Measurements from ENCODE around the gene GON4L.
A peak's percentile ranks its signal among the peaks of the same experiment; 100 is the strongest.
"Not testable (repeated sequence)": the region's sequence is repeated elsewhere in the genome, so short reads cannot be mapped to it uniquely, and the experiment has no call there.

The GON4L gene

GRCh38 chr1:155812878-155813277, 44.1 kb downstream of the GON4L start:
- DNase-seq, result no peak

DNA sequence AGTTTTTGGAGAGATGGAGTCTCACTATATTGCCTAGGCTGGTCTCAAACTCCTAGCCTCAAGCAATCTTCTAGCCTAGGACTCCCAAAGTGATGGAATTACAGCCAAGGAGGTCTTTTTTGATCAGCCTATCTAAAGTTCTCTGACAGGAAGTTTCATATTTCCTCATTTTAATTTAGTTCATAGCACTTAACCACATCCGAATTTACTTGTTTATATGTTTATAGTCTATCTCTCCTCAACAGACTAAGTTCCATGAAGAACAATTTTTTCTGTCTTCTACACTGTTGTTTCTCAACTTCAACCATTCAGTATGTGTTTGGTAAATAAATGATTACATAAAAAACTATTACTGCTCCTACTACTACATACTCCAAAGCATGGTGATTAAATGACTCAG, 47.9 kb downstream of the GON4L start:
- peak in 2 of 4 experiments; percentile 13 to 17 for DNase-seq

DNA sequence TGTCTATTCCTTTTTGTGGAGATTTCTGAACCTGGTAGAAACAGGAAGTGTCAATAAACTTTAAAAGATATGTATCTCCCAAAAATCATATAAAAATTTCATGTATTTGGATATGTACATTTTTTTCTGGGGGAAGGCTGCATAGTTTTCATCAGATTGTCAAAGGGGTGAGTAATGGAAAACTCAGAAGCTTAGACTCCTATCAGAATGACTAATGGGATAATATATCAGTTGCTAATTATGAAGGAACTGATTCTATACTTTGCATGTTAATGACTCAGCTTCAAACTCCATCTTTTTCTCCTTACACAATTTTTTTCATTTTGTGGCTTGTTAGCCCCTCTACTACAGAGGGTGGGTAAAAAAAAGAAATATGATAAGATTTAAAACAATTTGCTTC, 55.9 kb downstream of the GON4L start:
- no peak for DNase-seq

DNA sequence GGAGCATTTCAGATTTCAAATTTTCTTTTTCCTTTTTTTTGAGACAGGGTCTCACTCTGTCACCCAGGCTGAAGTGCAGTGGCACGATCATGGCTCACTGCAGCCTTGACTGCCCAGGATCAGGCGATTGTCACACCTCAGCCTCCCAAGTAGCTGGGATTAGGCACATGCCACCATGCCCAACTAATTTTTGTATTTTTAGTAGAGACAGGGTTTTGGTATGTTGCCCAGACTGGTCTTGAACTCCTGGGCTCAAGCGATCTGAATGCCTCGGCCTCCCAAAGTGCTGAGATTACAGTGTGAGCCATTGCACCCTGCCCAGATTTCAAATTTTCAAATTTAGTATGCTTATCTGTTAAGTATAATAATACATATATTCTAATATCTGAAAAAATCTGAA, 61.4 kb downstream of the GON4L start:
- not testable (repeated sequence) for DNase-seq

DNA sequence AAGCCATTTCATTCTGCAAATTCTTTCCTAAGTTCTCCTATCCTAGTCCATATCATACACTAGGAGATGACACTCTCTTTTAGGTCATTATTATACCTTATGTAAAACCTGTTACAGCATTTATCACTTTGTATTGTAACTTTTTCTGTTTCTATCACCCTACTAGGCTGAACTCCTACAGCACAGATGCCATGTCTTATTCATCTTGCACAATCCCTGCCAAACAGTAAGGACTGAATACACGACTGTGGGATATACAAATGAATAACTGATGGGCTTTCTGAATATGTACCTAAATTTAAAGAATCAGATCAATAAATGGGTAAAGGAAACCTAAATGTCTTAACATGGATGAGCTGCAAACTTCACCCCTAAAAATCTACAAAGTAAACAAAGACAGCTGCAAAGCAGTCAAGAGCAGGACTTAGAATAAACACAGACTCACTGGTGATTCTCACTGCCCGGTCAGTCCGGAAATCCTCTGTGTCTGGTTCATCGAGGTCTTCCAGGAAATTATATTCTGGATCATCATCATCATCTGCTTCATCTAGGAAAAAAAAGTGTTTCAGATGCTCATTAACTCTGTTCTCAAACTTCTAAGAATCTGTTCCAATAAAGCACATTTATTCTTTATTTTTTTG, 62.3 kb downstream of the GON4L start:
- DNase-seq, result no peak

GRCh38 chr1:155793213-155793612, 63.8 kb downstream of the GON4L start:
- no peak for DNase-seq

DNA sequence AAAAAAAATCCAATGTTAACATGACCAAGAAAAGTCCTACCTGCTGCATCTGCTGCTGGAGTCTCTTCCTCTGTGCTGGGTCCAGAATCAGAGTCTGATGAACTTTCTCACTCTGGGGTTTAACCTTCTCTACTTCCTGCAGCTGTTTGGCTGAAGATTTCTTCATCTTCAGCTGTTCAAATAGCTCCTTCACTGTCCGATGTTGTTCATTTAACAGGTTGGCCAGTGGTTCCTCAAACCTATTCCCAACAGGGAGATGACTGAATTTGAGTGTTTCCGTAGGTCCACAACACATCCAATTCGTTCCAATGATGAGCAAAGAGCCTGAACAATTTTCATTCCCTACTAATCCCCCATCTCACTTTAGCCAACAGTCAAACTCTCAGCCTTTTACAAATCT, 79.4 kb downstream of the GON4L start:
- DNase-seq, result no peak

GRCh38 chr1:155776414-155776813, 80.6 kb downstream of the GON4L start:
- DNase-seq, result peak; percentile 5 to 62 (median 34)

- no peak for DNase-seq
These were observed 83.8 kb downstream of the GON4L start for GRCh38 chr1:155773221-155773620.

DNA sequence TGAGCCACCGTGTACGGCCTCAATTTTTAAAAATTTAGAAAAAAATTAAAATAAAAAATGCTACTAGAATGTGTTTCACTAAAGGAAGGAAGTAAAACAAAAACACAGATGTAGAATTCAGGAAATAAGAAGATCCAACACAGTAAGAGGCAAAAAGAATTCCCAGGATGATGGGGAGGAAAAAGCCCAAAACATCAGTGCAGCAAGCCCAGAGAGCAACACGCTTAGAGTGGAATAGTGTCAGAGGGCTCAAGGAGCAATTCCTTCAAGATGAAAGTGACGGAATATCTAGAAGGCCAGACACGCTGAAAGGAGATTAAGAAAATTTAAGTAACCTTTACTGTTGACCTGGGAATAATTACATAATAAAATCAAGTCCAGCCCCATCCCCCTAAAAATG, 87.8 kb downstream of the GON4L start:
- no peak for DNase-seq

- not testable (repeated sequence) for DNase-seq
These were observed 89.5 kb downstream of the GON4L start for GRCh38 chr1:155767399-155767989.

- peak in 3 of 4 experiments; percentile 17 to 22 (median 19) for DNase-seq
These were observed 93.0 kb downstream of the GON4L start for GRCh38 chr1:155763989-155764388.

DNA sequence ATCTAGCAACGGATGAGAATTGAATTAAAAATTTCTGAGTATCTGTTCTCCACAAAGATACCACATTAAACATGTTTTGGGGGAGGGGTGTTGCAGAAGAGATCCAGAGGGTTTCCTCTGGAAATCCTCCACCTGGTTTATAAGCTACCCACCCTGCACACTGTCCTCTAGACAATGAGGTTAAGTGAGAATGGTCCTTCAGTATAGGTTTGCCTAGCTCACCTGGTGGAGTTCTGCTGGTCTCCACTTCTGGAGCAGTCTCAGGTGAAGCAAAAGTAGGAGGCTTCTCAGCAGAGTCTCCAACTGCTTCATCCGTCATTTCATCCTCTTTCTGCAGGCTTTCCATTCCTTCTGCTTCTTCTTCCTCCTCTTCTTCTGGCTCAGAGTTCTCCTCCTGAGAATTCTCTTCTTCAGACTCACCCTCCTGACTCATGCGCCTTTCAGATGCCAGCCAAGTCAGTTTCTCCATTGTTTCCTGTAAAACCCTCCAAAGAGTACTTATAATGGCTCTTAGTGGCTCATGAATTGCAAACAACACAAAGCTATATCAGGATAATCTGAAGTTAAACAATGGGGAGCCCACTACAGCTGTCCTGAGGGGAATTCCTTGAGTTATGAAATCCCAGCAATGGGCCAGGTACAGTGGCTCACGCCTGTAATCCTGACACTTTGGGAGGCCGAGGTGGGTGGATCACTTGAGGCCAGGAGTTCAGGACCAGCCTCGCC, 93.8 kb downstream of the GON4L start:
- DNase-seq, result peak; percentile 28 to 74 (median 62)

GRCh38 chr1:155761736-155762405, 95.1 kb downstream of the GON4L start:
- no peak for DNase-seq

DNA sequence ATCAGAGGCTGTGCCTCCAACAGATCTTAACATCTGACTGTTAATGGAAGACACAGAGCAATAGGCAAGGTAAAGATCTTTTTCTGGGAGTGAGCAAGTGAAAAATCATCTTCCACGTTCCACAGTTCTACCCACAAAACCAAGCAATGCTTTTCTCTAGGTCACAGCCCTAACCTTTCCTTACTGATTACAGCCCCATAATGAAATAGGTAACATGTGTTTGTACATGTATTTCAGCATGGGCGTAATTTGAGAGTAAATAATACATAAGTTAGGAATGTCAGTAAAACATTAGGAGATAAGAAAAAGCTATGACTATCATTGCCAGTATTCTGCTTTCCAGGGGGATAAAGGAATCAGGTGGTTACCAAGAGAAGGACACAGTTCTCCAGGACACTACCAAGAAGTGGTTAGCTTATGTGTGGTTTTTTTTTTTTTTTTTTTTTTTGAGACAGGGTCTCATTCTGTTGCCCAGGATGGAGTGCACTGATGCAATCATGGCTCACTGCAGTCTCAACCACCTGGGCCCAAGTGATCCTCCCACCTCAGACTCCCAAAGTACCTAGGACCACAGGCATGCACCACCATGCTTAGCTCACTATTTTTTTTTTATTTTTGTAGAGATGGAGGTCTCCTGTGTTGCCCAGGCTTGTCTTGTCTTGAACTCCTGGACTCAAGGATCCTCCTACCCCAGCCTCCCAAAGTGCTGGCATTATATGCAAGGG, 96.1 kb downstream of the GON4L start:
- no peak for DNase-seq

GRCh38 chr1:155759966-155760630, 96.9 kb downstream of the GON4L start:
- no peak for DNase-seq

DNA sequence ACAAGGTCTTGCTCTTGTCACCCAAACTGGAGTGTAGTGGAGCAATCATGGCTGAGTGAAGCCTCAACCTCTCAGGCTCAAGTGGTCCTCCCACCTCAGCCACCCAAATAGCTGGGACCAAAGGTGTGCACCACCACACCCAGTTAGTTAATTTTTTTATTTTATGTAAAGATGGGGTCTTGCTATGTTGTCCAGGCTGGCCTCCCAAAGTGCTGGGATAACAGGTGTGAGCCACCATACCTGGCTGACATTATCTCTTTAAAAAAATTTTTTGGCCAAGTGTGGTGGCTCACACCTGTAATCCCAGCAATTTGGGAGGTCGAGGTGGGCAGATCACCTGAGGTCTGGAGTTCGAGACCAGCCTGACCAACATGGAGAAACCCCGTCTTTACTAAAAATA, 98.0 kb downstream of the GON4L start:
- DNase-seq, result not testable (repeated sequence)

- not testable (repeated sequence) for DNase-seq
These were observed 108.9 kb downstream of the GON4L start for GRCh38 chr1:155748141-155748540.

DNA sequence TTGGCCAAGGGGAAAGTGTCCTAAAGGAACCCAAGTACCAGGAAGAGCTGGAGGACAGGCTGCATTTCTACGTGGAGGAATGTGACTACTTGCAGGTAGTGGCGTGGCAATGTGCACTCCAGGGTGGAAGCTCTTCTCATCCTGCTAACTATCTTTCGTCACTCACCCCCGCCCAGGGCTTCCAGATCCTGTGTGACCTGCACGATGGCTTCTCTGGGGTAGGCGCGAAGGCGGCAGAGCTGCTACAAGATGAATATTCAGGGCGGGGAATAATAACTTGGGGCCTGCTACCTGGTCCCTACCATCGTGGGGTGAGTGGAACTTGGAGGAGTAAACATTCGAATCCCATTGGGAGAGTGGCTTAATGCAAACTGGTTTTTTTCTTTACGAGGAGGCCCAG, 109.4 kb downstream of the GON4L start:
- not testable (repeated sequence) for DNase-seq

- DNase-seq, result peak; percentile 98 to 100 (median 99)
These were observed 111.5 kb downstream of the GON4L start for GRCh38 chr1:155745284-155746228.
